ENCODE data around the gene ANKRD40.

- TF ChIP-seq CTCF (IDR thresholded peaks at IDR 0.05) (no peak), POLR2A (IDR thresholded peaks at IDR 0.05) (no peak)
Measured at GRCh38 chr17:50728881-50729765, 21.4 kb upstream of the ANKRD40 start.

All from Peyer's patch (tissue), 4 donors.